K562 (cell line): ENCODE data around the gene MCCC1. TPM values are rescaled to one million over a fixed set of nuclear protein-coding genes. Genes with fewer than 3 reads are reported as not detected.
A peak's percentile ranks its signal among the peaks of the same experiment; 100 is the strongest.

Experiments used
- ATAC-seq: fragments of 200-7000 bp; cut with Tn5 transposase; 3 replicates; pipeline ENCODE4 v1.9.1; 2020; ENCODE audit warnings: moderate library complexity
- BruUV-seq: library from RNA; stranded (reverse); fragments of 400-500 nt; replicated peaks from 2 replicates; lab custom pipeline; 2021; lab: Mats Ljungman, UMichigan
- CTCF ChIA-PET: fragments of 300-600 bp; formaldehyde crosslinking; extraction: SDS; loops from one replicate; lab custom pipeline; 2021; ENCODE audit warnings: low intra/inter-chr PET ratio; lab: Yijun Ruan, JAX
- POLR2A ChIA-PET: fragments of 300-600, 350-650 bp; sonication (Branson Sonifier 250); formaldehyde crosslinking; extraction: SDS; loops from one replicate; lab custom pipeline; 2021; ENCODE audit warnings: antibody characterized with exemption, inconsistent platforms; lab: Yijun Ruan, JAX
- DNase-seq, 4 experiments: peaks; one replicate each; pipeline versions ENCODE4 v3.0.0 to v3.0.0-alpha.2; 2011 to 2018; ENCODE audit warnings: low spot score in 3 of 4, mixed read lengths in 3 of 4; ENCODE audit errors: extremely low read depth in 1 of 4
- FAIRE-seq: peaks from 2 replicates; lab custom pipeline; 2011; peaks lifted over from hg19 to GRCh38; lab: Jason Lieb, UNC
- H2AFZ ChIP-seq: 2 replicates; pipeline ENCODE4 v1.6.0; 2011; ENCODE audit warnings: low read depth, low read length, control low read depth, inconsistent platforms
- H3K27ac ChIP-seq: fragments of 200-600 bp; 3 replicates; pipeline ENCODE4 v1.8.0; 2011; ENCODE audit warnings: low read depth, mild to moderate bottlenecking, control low read depth, inconsistent platforms, low read length, moderate library complexity, mixed read lengths; ENCODE audit errors: extremely low read depth
- H3K27me3 ChIP-seq, 2 experiments: fragments of 300-600 bp in 1 of 2; 2 replicates in 1 of 2; 3 replicates in 1 of 2; pipeline versions ENCODE4 v1.6.0 to v1.8.0; 2011; ENCODE audit warnings: inconsistent platforms in 2 of 2, low read length in 2 of 2, mild to moderate bottlenecking in 1 of 2, mixed read lengths in 1 of 2, moderate library complexity in 1 of 2; ENCODE audit not compliant: control insufficient read depth in 2 of 2, insufficient read depth in 2 of 2
- H3K36me3 ChIP-seq: fragments of 300-600 bp; 3 replicates; pipeline ENCODE4 v1.8.0; 2011; ENCODE audit warnings: mild to moderate bottlenecking, low read length, inconsistent platforms; ENCODE audit not compliant: control insufficient read depth, insufficient read depth
- H3K4me1 ChIP-seq, 2 experiments: fragments of 200-600 bp in 1 of 2; replicated peaks in 1 of 2; 2 replicates in 1 of 2; 3 replicates in 1 of 2; pipeline versions ENCODE4 v1.5.1 to v1.8.0; 2011; ENCODE audit warnings: inconsistent platforms in 2 of 2, low read length in 2 of 2, mild to moderate bottlenecking in 1 of 2, mixed read lengths in 1 of 2, moderate library complexity in 1 of 2; ENCODE audit not compliant: control insufficient read depth in 2 of 2, insufficient read depth in 2 of 2
- H3K4me2 ChIP-seq: 2 replicates; pipeline ENCODE4 v1.6.1; 2011; ENCODE audit warnings: low read length, control low read depth, inconsistent platforms, mixed read lengths; ENCODE audit not compliant: insufficient read depth
- H3K4me3 ChIP-seq: fragments of 200-600 bp; sonication (generic), shearing (Covaris generic); 2 replicates; pipeline ENCODE4 v1.5.1; 2016; ENCODE audit warnings: control low read depth, inconsistent platforms
- H3K79me2 ChIP-seq: fragments of 200-600 bp; 3 replicates; pipeline ENCODE4 v1.8.0; 2011; ENCODE audit warnings: low read length, inconsistent platforms; ENCODE audit not compliant: control insufficient read depth, insufficient read depth
- H3K9ac ChIP-seq, 2 experiments: 2 replicates each; pipeline versions ENCODE4 v1.6.0 to v1.6.1; 2011; ENCODE audit warnings: low read depth in 2 of 2, low read length in 2 of 2, control low read depth in 1 of 2, inconsistent platforms in 1 of 2, mild to moderate bottlenecking in 1 of 2, mixed read lengths in 1 of 2; ENCODE audit not compliant: insufficient read depth in 1 of 2
- H3K9me1 ChIP-seq: one replicate; pipeline ENCODE4 v1.6.0; 2011; ENCODE audit warnings: inconsistent platforms, mild to moderate bottlenecking, low read length, moderate library complexity; ENCODE audit not compliant: control insufficient read depth, insufficient read depth
- H3K9me3 ChIP-seq: replicated peaks from 2 replicates; pipeline ENCODE4 v1.5.1; 2011; ENCODE audit warnings: low read depth, low read length, inconsistent platforms; ENCODE audit not compliant: control insufficient read depth, insufficient read depth
- H4K20me1 ChIP-seq: replicated peaks from 2 replicates; pipeline ENCODE4 v1.6.1; 2011; ENCODE audit warnings: low read length, inconsistent platforms, mixed read lengths; ENCODE audit not compliant: control insufficient read depth, insufficient read depth
- CBX8 ChIP-seq: fragments of 200-600 bp; sonication (generic); IDR thresholded peaks from 2 replicates; pipeline ENCODE4 v1.6.1; 2012; ENCODE audit warnings: borderline replicate concordance, mixed run types, low read depth, mild to moderate bottlenecking, moderate library complexity, mixed read lengths, low read length, control low read depth, inconsistent platforms; ENCODE audit not compliant: poor library complexity, severe bottlenecking; ENCODE audit errors: extremely low read depth
- EGR1 ChIP-seq: fragments of 450-650 bp; conservative IDR thresholded peaks from 2 replicates; pipeline ENCODE4 v1.6.1; 2017; ENCODE audit warnings: mild to moderate bottlenecking
- HDGF ChIP-seq: fragments of 450-650 bp; IDR thresholded peaks from 2 replicates; pipeline ENCODE4 v1.6.1; 2016
- L3MBTL2 ChIP-seq: fragments of 450-650 bp; IDR thresholded peaks from 2 replicates; pipeline ENCODE4 v1.6.1; 2016; ENCODE audit warnings: mild to moderate bottlenecking, moderate library complexity
- MYC ChIP-seq, 2 experiments: fragments of 250-450 bp in 1 of 2; sonication (Bioruptor Pico) in 1 of 2; IDR thresholded peaks; 2 replicates each; pipeline versions ENCODE4 v1.5.1 to v1.6.1; 2012 to 2021; ENCODE audit warnings: low read depth in 2 of 2, borderline replicate concordance in 1 of 2, improper control_type of control experiment in 1 of 2, low read length in 1 of 2, mild to moderate bottlenecking in 1 of 2, moderate library complexity in 1 of 2
- NFE2 ChIP-seq: IDR thresholded peaks from 2 replicates; pipeline ENCODE4 v1.6.1; 2014; ENCODE audit warnings: antibody characterized with exemption, low read depth
- ZNF316 ChIP-seq: fragments of 450-650 bp; IDR thresholded peaks from 2 replicates; pipeline ENCODE4 v1.6.1; 2016
- ZNF384 ChIP-seq: IDR thresholded peaks from 2 replicates; pipeline ENCODE4 v1.6.1; 2012; ENCODE audit warnings: low read depth, low read length, improper control_type of control experiment
- ZNF644 ChIP-seq: fragments of 200-800 bp; sonication (Bioruptor generic); IDR thresholded peaks from 2 replicates; pipeline ENCODE4 v1.6.1; 2016; ENCODE audit warnings: low read depth, missing genetic modification characterization, missing compliant biosample characterization
- WGBS: fragments of 100-300 bp; shearing (Covaris generic); methylation state at CpG from one replicate; pipeline ENCODE4 v1.1.6; 2016; ENCODE audit warnings: low coverage, mixed read lengths; ENCODE audit not compliant: insufficient coverage; ENCODE audit errors: missing lambda C conversion rate; 5-methylcytosine and 5-hydroxymethylcytosine counted together
- in situ Hi-C: fragments of 300-500 bp; cut with MboI; formaldehyde crosslinking; loops from 4 replicates; pipeline ENCODE4 v1.15.0; 2018; ENCODE audit warnings: inconsistent platforms, mixed read lengths
- intact Hi-C: fragments of 100-400 bp; cut with micrococcal nuclease; formaldehyde crosslinking; loops from 2 replicates; pipeline ENCODE4 v1.14.2; 2022
- polyA plus RNA-seq, 8 experiments: library from polyadenylated mRNA; depleted of rRNA in 4 of 8; stranded (reverse) in 5 of 8; unstranded in 3 of 8; fragments of >200 nt; fragmentation: Nextera tagmentation in 2 of 8; fragmentation: Illumina TruSeq in 1 of 8; extraction: Ambion mirVana in 2 of 8; extraction: Trizol in 1 of 8; gene quantifications; 2 replicates each; pipeline versions ENCODE4 v1.2.1 to v1.2.3, GENCODE V29; 2011 to 2014; ENCODE audit warnings: inconsistent platforms in 1 of 8, missing spikeins in 1 of 8
- total RNA-seq, 7 experiments: library from RNA; depleted of rRNA in 6 of 7; stranded (reverse); fragments of >200 nt in 6 of 7; fragmentation: Illumina TruSeq in 2 of 7; extraction: Trizol in 2 of 7; gene quantifications; 2 replicates each; pipeline versions ENCODE4 v1.2.1 to v1.2.3, GENCODE V29; 2011 to 2021; ENCODE audit warnings: low replicate concordance in 1 of 7
- TF ChIP-seq, protein P1 (sequence below): sonication (generic); formaldehyde crosslinking; IDR thresholded peaks from 2 replicates; pipeline ENCODE4 v1.8.0; 2022; ENCODE audit warnings: mild to moderate bottlenecking, missing genetic modification reagents

MCCC1 gene
- total and polyA plus RNA-seq, 9 of the 15 experiments (the other 6 are each of a cell fraction or from before 2014, with no cell fraction given) = 13.7 to 26.9 (median 23.0) TPM

DNA sequence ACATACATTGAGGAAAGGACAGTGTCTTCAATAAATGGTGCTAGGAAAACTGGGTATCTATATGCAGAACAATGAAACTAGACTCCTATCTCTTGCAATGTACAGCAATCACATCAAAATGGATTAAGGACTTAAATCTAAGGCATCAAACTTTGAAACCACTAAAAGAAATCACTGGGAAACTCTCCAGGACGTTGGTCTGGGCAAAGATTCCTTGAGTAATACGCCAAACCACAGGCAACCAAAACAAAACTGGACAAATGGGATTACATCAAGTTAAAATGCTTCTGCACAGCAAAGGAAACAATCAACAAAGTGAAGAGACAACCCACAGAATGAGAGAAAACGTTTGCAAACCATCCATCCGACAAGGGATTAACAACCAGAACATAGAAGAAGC, 48.8 kb upstream of the MCCC1 start:
- Histone ChIP-seq H3K27ac (no peak overlapping the region), H3K9me3 (no peaks in the 10 kb centered on the region), H3K4me2 (no peak overlapping the region), H3K79me2 (no peaks in the 10 kb centered on the region), H3K4me1 (no peaks in the 10 kb centered on the region; a peak in 1 of 5 replicates), H3K4me3 (no peak overlapping the region), H4K20me1 (no peaks in the 10 kb centered on the region)
- in situ Hi-C loops = loop anchor here (25.0 kb wide), 1 partner anchor 614 kb away; no protein-coding TSS in a partner anchor
- POLR2A ChIA-PET = no interaction called here
- ATAC-seq = no peak
- BruUV-seq = TSS peak; percentile 92
- no peak for DNase-seq
- TF ChIP-seq ZNF316 (no peak), HDGF (no peak), CBX8 (no peak), MYC (IDR thresholded peaks at IDR 0.05; ENCODE audit: low read depth, low read length) (no peak), MYC (CRISPR knock-in tag; IDR thresholded peaks at IDR 0.05; ENCODE audit: borderline replicate concordance, low read depth) (no peak), ZNF644 (tag) (no peak)
- TF ChIP-seq, all 486 proteins: peak for 0
- Histone ChIP-seq H3K9ac (no peak overlapping the region), H2AFZ (no peak overlapping the region), H3K9me1 (no peaks in the 10 kb centered on the region), H3K36me3 (no peaks in the 10 kb centered on the region), H3K27me3 (peaks cover 16 to 39% of the 10 kb centered on the region in 2 experiments)
- FAIRE-seq = no peak
- intact Hi-C loops = no loop called here
- CTCF ChIA-PET = no interaction called here
- WGBS = 2% methylated on average over 4 of the region's 4 CpGs

DNA sequence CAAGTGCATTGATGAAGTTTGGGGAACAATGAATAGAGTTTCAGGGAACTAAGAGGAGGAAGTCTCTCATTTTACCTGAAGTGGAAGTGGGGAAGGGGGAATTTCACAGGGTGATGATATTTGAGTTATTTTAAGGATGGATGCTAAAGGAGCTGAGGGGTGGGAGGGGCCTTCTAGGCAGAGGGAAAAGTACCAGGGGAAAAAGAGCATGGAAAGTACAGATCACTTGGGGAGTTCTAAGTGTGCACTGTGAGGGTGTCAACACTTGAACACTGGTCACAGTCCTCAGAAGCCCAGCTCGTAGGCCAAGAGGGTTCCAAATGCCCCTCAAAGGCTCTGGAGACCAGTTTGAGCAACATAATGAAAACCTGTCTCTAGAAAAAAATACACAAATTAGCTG, 45.1 kb upstream of the MCCC1 start:
- no peak for DNase-seq
- no peak for ATAC-seq
- Histone ChIP-seq H4K20me1 (no peaks in the 10 kb centered on the region), H2AFZ (no peak overlapping the region), H3K36me3 (no peaks in the 10 kb centered on the region), H3K79me2 (no peaks in the 10 kb centered on the region), H3K4me3 (no peak overlapping the region), H3K4me1 (no peaks in the 10 kb centered on the region), H3K4me2 (no peak overlapping the region), H3K9me1 (no peaks in the 10 kb centered on the region), H3K27me3 (peaks cover 12 to 23% of the 10 kb centered on the region in 2 experiments; a peak in 3 of 5 replicates), H3K9ac (no peak overlapping the region), H3K9me3 (no peaks in the 10 kb centered on the region), H3K27ac (no peak overlapping the region)
- in situ Hi-C loops (loop anchor here (25.0 kb wide), 1 partner anchor 618 kb away; no protein-coding TSS in a partner anchor), intact Hi-C loops (no loop called here)
- no TSS peak for BruUV-seq
- FAIRE-seq = no peak
- POLR2A ChIA-PET = interaction anchor here (0.9 kb wide), 1 partner anchor 9 kb away, joined by 5 read pairs; no protein-coding TSS in a partner anchor
- CTCF ChIA-PET = no interaction called here
- 0% methylated on average over 1 of the region's 1 CpG for WGBS
- TF ChIP-seq NFE2 (no peak), EGR1 (no peak), ZNF384 (no peak), L3MBTL2 (no peak)
- TF ChIP-seq, protein P1, sequence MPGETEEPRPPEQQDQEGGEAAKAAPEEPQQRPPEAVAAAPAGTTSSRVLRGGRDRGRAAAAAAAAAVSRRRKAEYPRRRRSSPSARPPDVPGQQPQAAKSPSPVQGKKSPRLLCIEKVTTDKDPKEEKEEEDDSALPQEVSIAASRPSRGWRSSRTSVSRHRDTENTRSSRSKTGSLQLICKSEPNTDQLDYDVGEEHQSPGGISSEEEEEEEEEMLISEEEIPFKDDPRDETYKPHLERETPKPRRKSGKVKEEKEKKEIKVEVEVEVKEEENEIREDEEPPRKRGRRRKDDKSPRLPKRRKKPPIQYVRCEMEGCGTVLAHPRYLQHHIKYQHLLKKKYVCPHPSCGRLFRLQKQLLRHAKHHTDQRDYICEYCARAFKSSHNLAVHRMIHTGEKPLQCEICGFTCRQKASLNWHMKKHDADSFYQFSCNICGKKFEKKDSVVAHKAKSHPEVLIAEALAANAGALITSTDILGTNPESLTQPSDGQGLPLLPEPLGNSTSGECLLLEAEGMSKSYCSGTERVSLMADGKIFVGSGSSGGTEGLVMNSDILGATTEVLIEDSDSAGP (CRISPR knock-in tag) = no peak
